Skin of body (tissue), 2 donors: Measurements from ENCODE around the gene ACY1. TPM values are rescaled to one million over a fixed set of nuclear protein-coding genes. Genes with fewer than 3 reads are reported as not detected.

Experiments
- DNase-seq: peaks from one replicate; lab custom pipeline; 2025; lab: John Stamatoyannopoulos, UW
- total RNA-seq: library from RNA; depleted of rRNA; stranded (reverse); fragments of >200 nt; gene quantifications from one replicate; pipeline ENCODE4 v1.2.3, GENCODE V29; 2014

ACY1 gene
- total RNA-seq, 1 donor from 2014 or later, result 18.0 TPM

DNA sequence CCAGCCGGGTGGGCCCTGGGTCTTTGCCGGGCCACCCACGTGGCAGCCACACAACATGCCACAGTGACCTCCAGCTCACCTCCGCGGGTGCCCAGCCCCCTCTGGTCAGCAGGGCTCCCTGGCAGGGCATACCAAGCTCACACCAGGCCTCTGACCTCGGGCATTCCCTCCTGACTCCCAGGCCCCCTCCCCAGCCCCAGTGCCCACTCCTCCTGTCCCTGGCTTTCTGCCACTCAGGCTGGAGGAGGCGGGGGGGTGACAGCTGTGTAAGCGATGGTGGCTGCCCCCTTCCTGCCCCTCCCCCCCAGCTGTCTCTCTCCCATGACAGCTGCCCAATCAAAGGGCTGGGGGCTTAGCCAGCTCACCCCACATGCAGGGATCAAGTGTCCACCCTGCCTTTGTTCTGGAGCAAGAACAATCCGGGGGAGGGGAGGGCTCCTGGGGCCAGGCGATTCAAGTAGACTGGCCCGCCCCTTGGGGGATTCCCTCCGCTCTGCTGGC, 19.3 kb upstream of the ACY1 start:
- no peak for DNase-seq

DNA sequence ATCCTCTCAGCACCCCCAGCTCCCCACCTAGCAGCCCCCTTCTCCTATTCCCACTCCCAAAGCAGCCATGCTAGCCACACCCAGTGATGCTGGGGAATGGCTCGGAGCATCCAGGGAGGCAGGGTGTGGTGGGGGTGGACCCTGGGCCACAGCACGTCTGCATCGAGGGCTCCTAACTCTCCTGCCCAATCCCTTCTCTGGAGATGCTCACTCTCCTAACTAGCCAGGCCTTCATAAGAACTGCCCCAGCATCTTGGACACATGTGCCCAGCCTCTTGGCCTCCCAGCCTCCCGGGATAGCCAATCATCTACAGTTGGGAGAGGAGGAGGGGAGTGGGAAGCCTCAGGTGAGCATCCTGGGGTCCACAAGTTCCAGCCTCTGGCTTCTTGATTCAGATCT, 18.8 kb upstream of the ACY1 start:
- no peak for DNase-seq

GRCh38 chr3:51966016-51966415, 17.3 kb upstream of the ACY1 start:
- no peak for DNase-seq

DNA sequence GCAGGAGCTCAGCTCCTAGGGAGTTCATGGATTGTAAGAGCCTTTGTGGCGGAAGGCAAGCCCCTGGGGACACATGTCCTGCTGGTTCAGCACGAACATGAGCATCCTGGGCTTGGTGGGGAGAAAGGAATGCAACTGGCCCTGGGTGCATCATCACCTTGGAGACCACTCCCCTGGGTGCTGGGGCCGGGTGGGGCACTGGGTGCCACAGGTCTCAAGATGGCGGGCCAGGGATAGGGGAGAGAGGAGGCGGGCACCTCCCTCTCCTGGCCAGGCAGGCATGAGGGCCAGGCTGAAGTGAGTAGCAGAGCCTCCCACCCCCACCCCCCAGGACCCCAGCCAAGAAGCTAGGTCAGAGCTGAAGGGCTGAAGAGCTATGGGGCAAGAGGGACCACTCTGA, 16.8 kb upstream of the ACY1 start:
- DNase-seq, result no peak

DNA sequence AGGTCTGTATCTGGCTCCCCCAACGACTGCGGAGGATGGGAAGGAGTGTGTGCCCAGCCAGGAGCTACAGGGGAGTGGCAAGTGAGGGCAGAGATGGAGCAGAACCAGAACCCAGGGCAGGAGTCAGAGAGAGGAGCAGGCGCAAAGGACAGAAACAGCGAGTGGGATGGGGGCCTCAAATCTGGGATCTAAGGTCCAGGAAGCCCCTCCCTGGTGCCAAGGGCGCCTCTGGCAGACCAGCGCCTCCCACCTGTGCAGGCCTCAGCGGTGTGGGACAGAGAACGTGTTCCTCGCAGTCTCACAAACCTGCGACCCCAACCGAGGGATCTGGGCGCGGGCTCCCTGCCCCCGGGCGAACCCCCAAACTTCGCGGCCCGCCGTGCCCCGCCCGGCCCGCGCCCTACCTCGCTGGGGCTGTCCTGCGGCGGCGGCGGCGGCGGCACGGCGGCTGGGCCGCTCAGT, 16.4 kb upstream of the ACY1 start:
- DNase-seq, result peak; percentile 25

GRCh38 chr3:51967384-51968169, 15.8 kb upstream of the ACY1 start, which contains the start of gene PCBP4:
PCBP4 (minus strand) TSS chr3:51967454; CDS start chr3:51961240, 6,214 bp downstream.
- peak; percentile 19 for DNase-seq

GRCh38 chr3:51968170-51968775, 15.1 kb upstream of the ACY1 start:
- DNase-seq, result no peak

DNA sequence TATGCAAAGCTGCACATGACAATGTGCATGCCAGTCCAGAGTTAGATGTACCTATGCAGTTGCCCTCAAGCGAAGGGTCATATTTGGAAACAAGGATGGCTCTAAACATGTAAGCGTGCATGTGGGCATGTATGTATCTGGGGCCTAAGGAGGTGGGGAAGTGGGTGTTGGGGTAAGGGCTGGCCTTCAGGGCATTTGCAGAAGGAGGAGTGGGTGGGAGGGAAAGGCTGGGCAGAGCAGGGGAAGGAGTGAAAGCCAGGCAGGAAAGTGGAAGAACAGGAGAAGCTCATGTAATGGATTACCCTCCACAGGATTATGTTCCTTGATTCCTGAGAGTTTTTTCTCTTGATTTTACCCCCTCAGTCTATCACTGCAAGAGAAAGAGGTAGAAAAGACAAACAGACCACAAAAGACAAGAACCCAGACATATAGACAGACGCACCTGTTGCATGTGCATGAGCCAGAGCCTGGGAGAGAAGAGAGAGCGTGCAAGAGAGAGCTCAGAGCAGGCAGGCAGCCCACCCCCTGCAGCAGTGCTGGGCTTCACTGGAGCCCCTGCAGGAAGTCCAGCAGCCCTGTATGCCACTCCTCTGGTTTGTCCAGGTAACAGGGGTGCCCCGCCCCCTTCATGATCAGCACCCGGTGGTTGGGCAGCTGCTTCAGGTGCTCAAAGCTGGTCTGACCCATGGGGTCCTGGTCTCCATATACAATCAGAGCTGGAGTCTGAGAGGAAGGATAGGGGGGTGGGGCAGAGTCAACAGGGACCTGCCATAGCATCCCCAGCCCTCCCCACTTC, 14.3 kb upstream of the ACY1 start:
- DNase-seq, result no peak

GRCh38 chr3:51969841-51970240, 13.5 kb upstream of the ACY1 start:
- DNase-seq, result no peak

DNA sequence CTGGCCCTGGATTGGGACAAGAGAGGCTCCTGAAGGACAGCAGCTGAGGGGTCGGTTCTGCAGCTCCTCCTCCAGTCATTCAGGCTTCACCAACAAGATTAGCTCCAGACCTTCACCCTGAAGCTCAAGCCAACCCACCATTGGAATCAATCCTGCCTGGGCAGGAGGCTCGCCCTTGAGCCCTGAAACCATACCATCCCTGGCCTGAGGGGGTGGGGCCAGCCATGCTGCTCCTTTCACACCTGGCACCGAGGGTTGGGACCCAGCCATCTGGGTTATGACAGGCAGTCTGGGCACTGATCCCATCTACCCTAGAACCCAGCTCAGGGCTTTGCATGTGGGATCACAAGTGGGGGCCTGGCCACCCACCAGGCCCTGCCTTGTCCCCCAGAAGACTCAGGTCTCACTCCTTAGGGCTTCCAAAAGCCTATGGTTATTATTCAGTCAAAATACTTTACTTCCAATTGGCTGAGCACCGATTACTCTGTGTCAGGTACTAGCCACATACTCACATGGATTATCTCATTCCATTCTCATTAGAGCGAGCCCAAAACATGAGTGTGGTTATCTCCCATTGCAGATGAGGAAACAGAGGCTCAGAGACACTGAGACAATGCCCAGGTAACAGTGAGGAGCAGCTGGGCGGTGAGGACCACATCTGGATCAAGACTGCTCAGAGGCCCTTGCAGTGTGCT, 12.6 kb upstream of the ACY1 start:
- no peak for DNase-seq

GRCh38 chr3:51971350-51971749, 12.0 kb upstream of the ACY1 start:
- no peak for DNase-seq

- no peak for DNase-seq
These were observed 8.9 kb upstream of the ACY1 start for GRCh38 chr3:51974277-51974962.

DNA sequence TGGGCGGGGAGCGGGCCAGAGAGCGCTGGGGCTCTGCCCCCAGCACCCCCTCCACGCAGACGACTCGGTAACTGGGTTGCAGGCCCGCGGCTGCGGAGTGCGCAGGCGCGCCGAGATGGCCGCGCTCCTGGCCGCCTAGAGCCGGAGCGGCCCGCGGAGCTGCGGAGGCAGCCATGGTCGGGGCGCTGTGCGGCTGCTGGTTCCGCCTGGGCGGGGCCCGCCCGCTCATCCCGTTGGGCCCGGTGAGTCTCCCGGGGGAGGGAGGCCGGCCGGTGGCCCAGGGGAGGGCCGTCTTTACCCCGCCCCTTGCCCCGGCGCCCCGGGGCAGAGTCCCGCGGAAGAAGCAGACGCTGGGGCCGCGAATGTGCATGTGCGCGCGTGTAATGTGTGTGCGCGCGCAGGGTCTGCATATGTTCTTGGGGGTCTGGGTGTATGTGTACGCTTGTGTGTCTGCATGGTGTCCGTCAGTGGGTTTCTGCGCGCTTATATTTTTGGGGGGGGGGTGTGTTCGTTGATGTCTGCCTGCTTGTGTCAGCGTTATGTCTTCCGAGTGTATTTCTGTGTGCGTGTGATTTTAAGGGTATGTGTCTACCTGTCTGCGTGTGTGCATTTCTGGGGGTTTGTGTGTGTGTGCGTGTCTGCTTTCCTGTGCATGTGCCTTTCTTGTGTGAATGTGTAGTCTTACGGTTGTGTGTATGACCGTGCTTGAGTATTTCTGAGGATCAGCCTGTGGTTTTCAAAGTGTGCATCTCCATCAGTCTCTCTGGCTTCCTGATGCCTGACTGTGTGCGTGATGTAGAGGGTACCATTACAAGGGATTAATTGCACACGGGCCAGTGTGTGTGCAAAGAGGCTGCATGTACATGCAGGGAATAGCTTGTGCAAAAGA, 8.1 kb upstream of the ACY1 start, which contains the start of gene ABHD14A:
TSS of gene ABHD14A (plus strand) at position 102 of the 889 bp plus-strand sequence. CDS start at position 174, 72 bp downstream.
- peak; percentile 59 for DNase-seq

DNA sequence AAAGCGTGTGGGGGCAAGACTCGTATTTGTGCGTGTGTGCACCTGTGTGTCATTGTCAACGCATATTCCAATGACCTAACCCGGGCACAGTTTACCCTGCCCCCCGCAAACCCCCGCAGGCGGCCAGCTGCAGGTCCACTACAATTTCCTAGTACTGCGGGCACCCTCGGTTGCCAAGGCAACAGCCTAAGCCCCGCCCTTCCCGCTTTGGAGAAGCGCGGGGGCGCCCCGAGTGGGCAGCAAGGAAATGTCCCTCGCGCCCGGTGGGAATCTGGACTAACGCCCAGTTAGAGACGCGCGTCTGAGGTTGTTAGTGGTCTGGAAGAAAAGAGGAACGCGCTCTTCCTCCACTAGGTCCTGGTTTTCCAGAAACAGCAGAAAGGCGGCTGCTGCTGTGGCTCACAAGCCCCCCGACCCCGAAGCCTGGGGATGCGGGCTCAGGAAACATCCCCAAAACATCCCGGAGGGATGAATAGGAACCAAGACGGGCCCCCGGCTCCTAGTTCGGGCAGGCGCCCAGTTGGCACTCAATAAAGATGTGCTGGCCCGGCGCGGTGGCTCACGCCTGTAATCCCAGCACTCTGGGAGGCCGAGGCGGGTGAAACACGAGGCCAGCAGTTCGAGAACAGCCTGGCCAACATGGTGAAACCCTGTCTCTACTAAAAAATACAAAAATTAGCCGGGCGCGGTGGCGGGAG, 7.3 kb upstream of the ACY1 start:
- no peak for DNase-seq

GRCh38 chr3:51977446-51978142, 5.7 kb upstream of the ACY1 start:
- no peak for DNase-seq

DNA sequence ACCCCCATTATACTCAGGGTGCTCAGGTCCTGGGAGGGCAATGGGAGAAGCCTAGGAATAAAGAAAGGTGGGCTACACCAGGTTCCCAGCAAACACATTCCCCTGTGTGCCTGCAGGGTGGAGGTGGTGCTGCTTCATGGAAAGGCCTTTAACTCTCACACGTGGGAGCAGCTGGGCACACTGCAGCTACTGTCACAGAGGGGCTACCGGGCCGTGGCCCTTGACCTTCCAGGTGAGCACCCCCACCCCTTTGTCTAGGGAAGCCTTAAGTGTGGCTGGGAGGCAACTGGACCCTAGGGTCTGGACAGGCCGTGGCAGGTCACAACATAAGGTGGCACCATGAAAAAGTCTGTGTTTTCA, 5.2 kb upstream of the ACY1 start:
- no peak for DNase-seq

- no peak for DNase-seq
These were observed 3.1 kb upstream of the ACY1 start for GRCh38 chr3:51980253-51980652.

DNA sequence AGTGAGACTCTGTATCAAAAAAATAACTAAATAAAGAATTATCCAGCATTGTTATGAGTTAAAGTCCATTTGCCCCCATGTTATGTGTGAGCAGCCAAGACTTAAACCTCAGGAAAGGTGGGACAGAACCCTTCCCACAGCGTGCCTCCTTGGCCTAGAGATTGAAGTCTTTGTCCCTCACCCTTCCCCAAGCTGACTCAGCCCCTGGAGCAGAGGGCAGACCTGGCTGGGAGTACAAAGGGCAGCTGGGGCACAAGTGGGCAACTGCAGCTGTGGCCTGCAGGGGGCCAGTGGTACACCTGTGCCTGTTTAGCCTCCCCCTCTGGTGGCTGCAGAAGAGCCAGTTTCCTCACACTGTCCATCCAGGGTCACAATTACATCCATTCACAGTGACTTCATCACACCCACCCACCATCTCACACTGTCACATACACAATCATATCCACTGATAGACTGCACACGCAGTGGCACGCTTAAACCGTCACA, 940 bp upstream of the ACY1 start:
- DNase-seq, result no peak
